GM12878 (cell line): ENCODE measurements around the gene CHRNA3. TPM values are rescaled to one million over a fixed set of nuclear protein-coding genes. Genes with fewer than 3 reads are reported as not detected.
A peak's percentile ranks its signal among the peaks of the same experiment; 100 is the strongest.

ENCODE experiments used
- ATAC-seq: fragments of 200-7000 bp; cut with Tn5 transposase; 3 replicates; pipeline ENCODE4 v1.9.1; 2020; ENCODE audit warnings: mild to moderate bottlenecking, moderate library complexity
- BruUV-seq: library from RNA; stranded (reverse); fragments of 400-500 nt; replicated peaks from 2 replicates; lab custom pipeline; 2021; lab: Mats Ljungman, UMichigan
- CTCF ChIA-PET: fragments of 300-600 bp; sonication (Branson Sonifier 250); formaldehyde crosslinking; extraction: SDS; loops from one replicate; lab custom pipeline; 2021; ENCODE audit warnings: inconsistent platforms; lab: Yijun Ruan, JAX
- POLR2A ChIA-PET: fragments of 350-600 bp; formaldehyde crosslinking; extraction: SDS; loops from one replicate; lab custom pipeline; 2021; ENCODE audit warnings: inconsistent platforms; lab: Charles Lee
- RAD21 ChIA-PET: fragments of 300-600 bp; sonication (Branson Sonifier 250); formaldehyde crosslinking; loops from one replicate; lab custom pipeline; 2023; ENCODE audit warnings: antibody characterized with exemption; ENCODE audit not compliant: unreplicated experiment; lab: Charles Lee
- SMC1A ChIA-PET: fragments of 300-600 bp; sonication (Branson Sonifier 250); formaldehyde crosslinking; loops from one replicate; lab custom pipeline; 2023; ENCODE audit not compliant: unreplicated experiment, uncharacterized antibody; lab: Charles Lee
- DNase-seq: peaks from one replicate; pipeline ENCODE4 v3.0.0-alpha.2; 2011; ENCODE audit warnings: low read depth, low spot score
- FAIRE-seq: peaks from 3 replicates; lab custom pipeline; 2011; peaks lifted over from hg19 to GRCh38; lab: Jason Lieb, UNC
- H2AFZ ChIP-seq: 2 replicates; pipeline ENCODE4 v1.6.0; 2011; ENCODE audit warnings: low read depth, low read length, control low read depth; ENCODE audit not compliant: control insufficient read depth
- H3K27ac ChIP-seq: 2 replicates; pipeline ENCODE4 v1.5.1; 2011; ENCODE audit warnings: control low read depth; ENCODE audit not compliant: control insufficient read depth, insufficient read depth
- H3K27me3 ChIP-seq, 2 experiments: replicated peaks in 1 of 2; 2 replicates each; pipeline versions ENCODE4 v1.6.0 to v1.6.1; 2011; ENCODE audit warnings: low read length in 1 of 2; ENCODE audit not compliant: control insufficient read depth in 2 of 2, insufficient read depth in 2 of 2
- H3K36me3 ChIP-seq, 2 experiments: 2 replicates each; pipeline ENCODE4 v1.5.1; 2011; ENCODE audit warnings: low read length in 1 of 2; ENCODE audit not compliant: control insufficient read depth in 2 of 2, insufficient read depth in 2 of 2
- H3K4me1 ChIP-seq: 2 replicates; pipeline ENCODE4 v1.6.1; 2011; ENCODE audit warnings: mild to moderate bottlenecking, low read length, moderate library complexity, mixed read lengths; ENCODE audit not compliant: control insufficient read depth, insufficient read depth
- H3K4me2 ChIP-seq: 2 replicates; pipeline ENCODE4 v1.6.0; 2011; ENCODE audit warnings: control low read depth; ENCODE audit not compliant: control insufficient read depth, insufficient read depth
- H3K4me3 ChIP-seq: fragments of 200-600 bp; sonication (generic); 2 replicates; pipeline ENCODE4 v1.5.1; 2016
- H3K79me2 ChIP-seq: 2 replicates; pipeline ENCODE4 v1.6.0; 2011; ENCODE audit warnings: low read length; ENCODE audit not compliant: control insufficient read depth, insufficient read depth
- H3K9ac ChIP-seq: 2 replicates; pipeline ENCODE4 v1.8.0; 2011; ENCODE audit warnings: low read length, control low read depth, mixed read lengths; ENCODE audit not compliant: control insufficient read depth, insufficient read depth
- H3K9me3 ChIP-seq: replicated peaks from 3 replicates; pipeline ENCODE4 v1.5.1; 2011; ENCODE audit warnings: mild to moderate bottlenecking, low read length; ENCODE audit not compliant: control insufficient read depth, insufficient read depth
- H4K20me1 ChIP-seq: 2 replicates; pipeline ENCODE4 v1.6.0; 2011; ENCODE audit not compliant: control insufficient read depth, insufficient read depth
- CREM ChIP-seq: IDR thresholded peaks from 2 replicates; pipeline ENCODE4 v1.6.1; 2014; ENCODE audit warnings: antibody characterized with exemption, low read depth
- CTCF ChIP-seq, 3 experiments: IDR thresholded peaks in 2 of 3; conservative IDR thresholded peaks in 1 of 3; 2 replicates each; pipeline ENCODE4 v1.5.1; 2011; ENCODE audit warnings: low read depth in 3 of 3, low read length in 3 of 3, mild to moderate bottlenecking in 3 of 3, control low read depth in 2 of 3, moderate library complexity in 2 of 3, inconsistent platforms in 1 of 3, mixed read lengths in 1 of 3; ENCODE audit not compliant: control insufficient read depth in 2 of 3, insufficient read depth in 1 of 3; ENCODE audit errors: extremely low read depth in 1 of 3
- EED ChIP-seq: sonication (generic); IDR thresholded peaks from 2 replicates; pipeline ENCODE4 v1.6.1; 2016; ENCODE audit warnings: antibody characterized with exemption, low read depth
- KDM1A ChIP-seq: fragments of 200-600 bp; sonication (generic); IDR thresholded peaks from 2 replicates; pipeline ENCODE4 v1.6.1; 2016; ENCODE audit warnings: borderline replicate concordance
- LARP7 ChIP-seq: fragments of 450-650 bp; IDR thresholded peaks from 2 replicates; pipeline ENCODE4 v1.6.1; 2017; ENCODE audit warnings: mild to moderate bottlenecking
- NKRF ChIP-seq: fragments of 450-650 bp; conservative IDR thresholded peaks from 2 replicates; pipeline ENCODE4 v1.6.1; 2017; ENCODE audit warnings: mild to moderate bottlenecking, moderate library complexity
- PRDM15 ChIP-seq: fragments of 450-650 bp; formaldehyde crosslinking; IDR thresholded peaks from 2 replicates; pipeline ENCODE4 v1.4.0; 2020; ENCODE audit warnings: mild to moderate bottlenecking, moderate library complexity
- SPI1 ChIP-seq: IDR thresholded peaks from 2 replicates; pipeline ENCODE4 v1.6.1; 2011; ENCODE audit warnings: low read depth, mild to moderate bottlenecking, low read length, moderate library complexity, borderline replicate concordance; ENCODE audit not compliant: insufficient read depth
- SRF ChIP-seq, 2 experiments: IDR thresholded peaks; 2 replicates each; pipeline ENCODE4 v1.6.1; 2011; ENCODE audit warnings: low read depth in 2 of 2, low read length in 2 of 2, mild to moderate bottlenecking in 1 of 2, moderate library complexity in 1 of 2
- WGBS: methylation state at CpG from one replicate; pipeline ENCODE4 v1.1.6; 2016; ENCODE audit warnings: low lambda C conversion rate; ENCODE audit not compliant: insufficient replicate concordance, insufficient coverage; ENCODE audit errors: missing lambda C conversion rate; 5-methylcytosine and 5-hydroxymethylcytosine counted together
- in situ Hi-C: fragments of 300-500 bp; cut with MboI; formaldehyde crosslinking; loops from 9 replicates; pipeline ENCODE4 v1.14.3; 2018; ENCODE audit warnings: mixed read lengths
- intact Hi-C: fragments of 100-400 bp; cut with micrococcal nuclease; formaldehyde crosslinking; loops from one replicate; pipeline ENCODE4 v1.14.2; 2022; ENCODE audit not compliant: unreplicated experiment
- polyA plus RNA-seq, 11 experiments: library from polyadenylated mRNA; depleted of rRNA in 4 of 11; unstranded in 6 of 11; stranded (reverse) in 5 of 11; fragments of >200 nt; fragmentation: Nextera tagmentation in 4 of 11; fragmentation: Illumina TruSeq in 1 of 11; extraction: Ambion mirVana in 4 of 11; extraction: Trizol in 1 of 11; gene quantifications; 1 replicate in 1 of 11; 2 replicates in 10 of 11; pipeline versions ENCODE4 v1.2.1 to v1.2.3, GENCODE V29; 2011 to 2016; ENCODE audit warnings: inconsistent platforms in 2 of 11, missing spikeins in 2 of 11, low read depth in 1 of 11
- total RNA-seq, 4 experiments: library from RNA; depleted of rRNA in 3 of 4; stranded (reverse); fragments of >200 nt in 3 of 4; fragmentation: Illumina TruSeq in 1 of 4; extraction: Trizol in 1 of 4; gene quantifications; 2 replicates each; pipeline versions ENCODE4 v1.2.1 to v1.2.3, GENCODE V29; 2013 to 2021

Gene CHRNA3
- total and polyA plus RNA-seq, 10 of the 15 experiments (the other 5 are each of a cell fraction or from before 2014, with no cell fraction given) = 0.06 to 0.19 (median 0.09) TPM; not detected in 7

GRCh38 chr15:78565951-78566774 lies 54.6 kb downstream of the CHRNA3 start:
- ChIA-PET CTCF (interaction anchor here (1.6 to 2.2 kb wide), 2 partner anchors 22 to 26 kb away, joined by 3 to 9 read pairs; partner anchors contain the start of gene PSMA4), POLR2A (interaction anchor here (0.8 to 2.5 kb wide), 5 partner anchors 9 to 26 kb away, joined by 3 to 23 read pairs (median 3); partner anchors contain the start of gene PSMA4), RAD21 (interaction anchor here (0.7 to 2.3 kb wide), 5 partner anchors 13 to 26 kb away, joined by 3 to 18 read pairs (median 3); partner anchors contain the start of gene PSMA4), SMC1A (interaction anchor here (0.9 to 5.6 kb wide), 5 partner anchors 9 to 24 kb away, joined by 3 to 47 read pairs (median 4); partner anchors contain the start of gene PSMA4)
- FAIRE-seq = no peak
- peak overlapping the region; percentile 62 for H3K27ac ChIP-seq
- no peaks in the 10 kb centered on the region for H3K9me3 ChIP-seq
- H3K79me2 ChIP-seq = peaks cover 11% of the 10 kb centered on the region
- H3K9ac ChIP-seq = peak overlapping the region; percentile 80
- WGBS = 4% methylated on average over 19 of the region's 19 CpGs
- H3K27me3 ChIP-seq = no peaks in the 10 kb centered on the region
- intact Hi-C loops = loop anchor here (1.0 kb wide), 1 partner anchor 26 kb away; the partner anchor contains the start of gene PSMA4
- BruUV-seq = TSS peak; percentile 70
- peak; percentile 34 for ATAC-seq
- H3K4me3 ChIP-seq = peak overlapping the region; percentile 83
- H3K4me1 ChIP-seq = peaks cover 5% of the 10 kb centered on the region
- H4K20me1 ChIP-seq = no peaks in the 10 kb centered on the region
- DNase-seq = no peak
- in situ Hi-C loops = no loop called here
- H2AFZ ChIP-seq = peak overlapping the region; percentile 87
- H3K36me3 ChIP-seq = no peaks in the 10 kb centered on the region
- H3K4me2 ChIP-seq = peak overlapping the region; percentile 100
- TF ChIP-seq EED (peak; percentile 28; the same call in 1 of the 2 replicates), CTCF (IDR thresholded peaks at IDR 0.05 in 2 of 3, conservative IDR thresholded peaks at IDR 0.05 in 1 of 3; ENCODE audit: control insufficient read depth in 2 of 3, extremely low read depth in 1 of 3, insufficient read depth in 1 of 3, low read depth in 3 of 3, low read length in 3 of 3) (peak in 1 of 3 experiments; percentile 31; a peak in 1 of 6 replicates), KDM1A (no peak), CREM (0 out of 2 replicates have a peak, but pooled peaks have one; percentile 8), SRF (IDR thresholded peaks at IDR 0.05; ENCODE audit: low read depth in 2 of 2, low read length in 2 of 2) (no peak), PRDM15 (CRISPR knock-in tag) (no peak), LARP7 (no peak), SPI1 (peak; percentile 1; the same call in 1 of the 2 replicates), NKRF (0 out of 2 replicates have a peak, but pooled peaks have one; percentile 5)
